M059J (cell line): ENCODE data around the gene ANO4. TPM values are rescaled to one million over a fixed set of nuclear protein-coding genes. Genes with fewer than 3 reads are reported as not detected.

Experiments used
- DNase-seq: peaks from one replicate; pipeline ENCODE4 v3.0.0-alpha.2; 2012; ENCODE audit warnings: low read depth
- total RNA-seq: library from RNA; depleted of rRNA; stranded (reverse); fragments of >200 nt; shearing (Covaris generic); gene quantifications from 2 replicates; pipeline ENCODE4 v1.2.3, GENCODE V29; 2014

The ANO4 gene
- total RNA-seq, 1 experiment from 2014 or later = 0.69 TPM

DNA sequence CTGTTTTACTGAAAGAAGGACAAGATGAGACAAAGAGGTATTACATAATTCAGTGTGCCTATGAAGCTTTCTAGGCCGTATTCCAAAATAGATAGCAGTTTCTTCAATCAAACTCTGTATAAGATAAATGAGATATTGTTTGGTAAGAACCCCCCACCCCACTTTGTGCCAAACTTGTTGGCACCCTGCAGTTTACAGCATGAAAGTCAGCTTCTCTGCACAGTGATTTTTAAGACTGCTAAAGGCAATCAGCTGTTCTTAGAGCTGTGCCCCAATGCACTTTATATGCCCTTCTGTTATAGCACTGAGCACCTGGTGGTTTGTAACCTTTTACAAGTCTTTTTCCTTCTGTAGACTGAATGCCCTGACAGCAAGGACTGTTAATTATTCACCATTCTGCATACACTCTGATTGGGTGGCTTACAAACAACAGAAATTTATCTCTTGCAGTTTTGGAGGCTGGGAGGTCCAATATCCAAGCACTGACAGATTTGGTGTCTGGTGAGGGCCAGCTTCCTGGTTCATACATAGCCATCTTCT, 76.7 kb downstream of the ANO4 start:
- no peak for DNase-seq

DNA sequence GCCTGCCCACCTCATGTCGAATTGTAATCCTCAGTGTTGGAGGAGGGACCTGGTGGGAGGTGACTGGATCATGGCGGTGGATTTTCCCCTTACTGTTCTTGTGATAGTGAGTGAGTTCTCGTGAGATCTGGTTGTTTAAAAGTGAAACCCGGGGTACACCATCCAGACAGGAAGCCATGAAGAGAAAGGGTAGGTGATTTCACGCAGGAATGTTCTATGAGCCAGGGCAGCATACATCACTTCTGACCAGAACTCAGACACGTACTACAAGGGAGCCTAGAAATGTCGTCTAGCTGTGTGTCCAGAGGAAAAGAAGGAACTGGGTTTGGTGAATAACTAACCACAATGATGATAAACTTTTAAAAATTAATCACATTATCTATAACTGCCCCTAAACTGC, 80.6 kb downstream of the ANO4 start:
- DNase-seq = no peak

DNA sequence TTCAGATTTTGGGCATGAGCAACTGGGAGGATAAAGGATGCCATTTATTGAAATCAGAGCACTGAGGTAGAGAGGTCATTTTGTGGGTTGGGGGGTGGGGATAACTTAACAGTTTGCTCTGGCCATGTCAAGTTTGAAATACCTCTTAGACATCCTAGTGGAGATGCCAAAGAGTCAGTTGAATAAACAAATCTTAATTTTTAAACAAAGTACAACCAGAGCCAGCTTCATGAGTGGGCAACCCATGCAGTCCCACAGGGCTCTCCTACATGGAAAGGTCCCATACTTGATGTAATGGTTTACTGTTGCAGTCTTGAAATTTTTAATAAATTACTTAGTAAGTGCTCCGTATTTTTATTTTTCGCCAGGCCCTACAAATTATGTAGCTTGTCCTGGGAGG, 81.2 kb downstream of the ANO4 start:
- DNase-seq = no peak

DNA sequence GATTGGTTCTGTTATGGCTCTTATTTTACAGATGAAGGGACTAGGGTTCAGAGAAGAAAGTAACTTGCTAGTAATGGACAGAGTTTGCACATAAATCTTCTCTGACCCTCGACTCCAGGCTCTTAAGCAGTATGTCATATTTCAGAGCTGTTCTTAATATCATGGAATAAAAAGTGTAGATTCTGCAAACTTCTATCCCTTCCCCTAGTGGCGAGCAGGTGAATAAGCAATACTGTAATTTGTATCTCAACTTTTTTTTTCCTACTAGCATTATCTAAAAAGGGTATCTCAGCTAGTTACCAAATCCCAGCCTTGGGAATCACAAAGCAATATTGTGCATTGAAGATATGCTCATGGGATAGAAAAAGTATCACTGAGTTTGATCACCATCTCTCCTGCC, 83.2 kb downstream of the ANO4 start:
- no peak for DNase-seq

DNA sequence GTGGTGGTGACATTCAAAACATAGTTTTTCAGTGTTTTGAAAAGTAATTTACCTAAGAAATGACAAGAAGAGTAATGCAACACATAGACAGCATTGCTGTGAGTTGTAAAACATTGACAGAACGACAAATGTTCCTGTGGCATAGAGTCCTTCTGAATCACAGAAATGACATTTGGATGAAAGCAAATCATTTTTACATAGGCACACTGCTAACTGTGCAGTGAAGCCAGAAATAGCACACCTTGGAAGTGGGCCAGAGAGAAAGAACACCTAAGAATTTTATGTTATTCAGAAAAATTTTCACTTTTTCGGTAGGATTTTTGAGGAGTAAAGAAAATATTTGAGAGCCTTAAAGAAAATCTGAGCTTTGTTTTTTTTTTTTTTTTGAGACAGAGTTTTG, 100.6 kb downstream of the ANO4 start:
- DNase-seq = no peak

DNA sequence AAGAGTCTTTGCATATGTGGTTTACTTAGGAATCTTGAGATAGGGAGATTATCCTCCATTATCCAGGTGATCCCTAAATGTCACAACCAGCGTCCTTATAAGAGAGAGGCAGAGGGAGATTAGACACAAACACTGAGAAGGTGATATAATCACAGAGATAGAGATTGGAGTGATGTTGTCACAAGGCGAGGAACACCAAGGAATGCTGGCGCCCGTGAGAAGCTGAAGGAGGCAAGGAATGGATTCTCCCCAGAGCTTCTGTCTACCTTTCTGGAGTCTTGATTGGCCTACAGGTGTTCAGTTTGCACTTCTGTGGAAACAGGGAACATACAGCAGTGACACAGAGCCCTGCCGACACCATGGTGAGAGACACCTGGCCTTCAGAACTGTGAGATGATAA, 101.6 kb downstream of the ANO4 start:
- no peak for DNase-seq

DNA sequence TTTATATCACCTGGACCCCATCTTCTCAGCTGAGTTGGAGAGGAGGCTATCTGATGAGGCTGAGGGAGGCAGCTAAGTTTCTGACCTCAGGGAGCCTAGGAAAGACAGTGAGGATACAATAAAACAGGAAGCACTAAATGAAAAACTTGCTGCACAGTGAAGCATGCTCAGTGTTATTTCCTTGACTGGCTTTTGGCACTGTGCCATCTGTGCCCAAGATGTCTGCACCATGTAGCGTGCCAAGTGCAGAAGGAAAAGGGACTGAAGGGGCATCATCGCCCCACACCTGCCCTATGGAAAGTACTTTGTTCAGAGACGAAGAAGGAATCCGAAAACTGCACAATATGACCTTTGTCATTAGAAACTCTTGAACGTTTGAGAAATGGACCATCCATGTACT, 102.7 kb downstream of the ANO4 start:
- DNase-seq = no peak

DNA sequence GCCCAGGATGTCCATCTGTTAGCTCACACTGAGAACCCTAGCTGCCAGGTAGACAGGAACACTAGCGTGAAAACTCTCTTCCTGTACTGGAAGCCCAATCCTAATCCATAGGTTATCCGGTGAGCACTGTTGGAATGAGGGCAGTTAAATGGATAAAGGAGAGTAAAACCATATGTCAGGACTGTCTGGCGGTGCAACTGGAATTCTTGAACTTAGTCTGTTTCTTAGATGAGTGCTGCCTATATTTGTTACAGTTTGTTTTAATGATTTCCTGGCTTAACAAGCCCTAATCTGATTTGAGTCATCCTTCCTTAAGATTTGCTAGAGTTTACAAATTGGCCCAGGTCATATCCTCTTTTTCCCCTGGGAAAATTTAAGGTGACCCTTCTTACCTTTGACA, 104.7 kb downstream of the ANO4 start:
- DNase-seq = no peak

DNA sequence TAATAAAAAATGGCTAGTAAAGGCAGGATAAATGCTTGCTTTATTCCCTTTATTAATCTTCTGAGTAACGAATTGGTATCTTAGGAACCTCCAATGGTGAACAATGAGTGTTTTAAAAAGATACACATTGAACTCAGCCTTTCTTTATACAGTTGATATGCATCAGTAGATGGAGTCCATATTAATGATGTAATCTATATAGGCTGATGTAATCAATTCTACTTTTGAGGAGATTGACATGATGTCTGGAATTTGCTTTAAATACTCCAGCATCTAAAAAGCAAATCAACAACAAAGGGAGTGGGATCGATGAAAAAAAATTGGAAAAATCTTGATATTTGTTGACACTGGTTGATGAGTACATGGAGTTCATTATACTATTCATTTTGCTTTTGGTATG, 106.2 kb downstream of the ANO4 start:
- no peak for DNase-seq

DNA sequence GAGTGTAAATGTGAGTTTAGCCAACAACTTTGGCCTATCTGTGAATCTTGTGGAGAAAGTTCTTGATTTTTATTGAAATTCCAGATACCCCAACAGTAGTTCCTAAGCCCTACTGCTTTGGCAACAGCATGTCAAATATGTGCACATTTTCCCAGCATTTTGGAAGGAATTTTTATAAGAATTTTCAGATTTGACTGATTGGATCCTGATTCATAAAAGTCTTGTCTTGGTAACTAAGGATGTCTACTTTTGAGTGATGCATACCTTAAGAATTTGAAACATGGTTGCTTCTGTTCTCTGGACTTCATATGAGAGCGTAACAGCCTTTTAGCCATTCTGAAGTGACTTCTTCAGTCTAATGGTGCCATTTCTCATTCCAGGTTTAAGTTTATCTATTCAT, 106.7 kb downstream of the ANO4 start:
- peak; percentile 10 for DNase-seq

DNA sequence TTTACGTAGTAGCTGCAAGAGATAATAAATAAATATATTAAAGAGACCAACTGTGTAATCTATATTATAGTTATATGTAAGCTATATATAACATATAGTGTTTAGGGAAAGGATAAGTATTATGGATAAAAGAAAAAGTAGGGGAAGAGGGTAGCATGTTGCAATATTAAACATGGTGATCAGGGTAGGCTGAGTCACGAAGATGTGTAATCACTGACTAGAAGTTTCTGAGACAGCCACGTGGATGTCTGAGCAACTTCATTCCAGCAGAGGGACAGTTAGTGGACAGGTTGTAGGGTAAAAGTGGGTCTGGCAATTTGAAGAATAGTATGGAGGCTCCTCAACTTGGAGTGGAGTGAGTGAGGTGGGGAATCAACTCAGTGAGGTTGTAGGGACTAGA, 109.7 kb downstream of the ANO4 start:
- DNase-seq = peak; percentile 8

DNA sequence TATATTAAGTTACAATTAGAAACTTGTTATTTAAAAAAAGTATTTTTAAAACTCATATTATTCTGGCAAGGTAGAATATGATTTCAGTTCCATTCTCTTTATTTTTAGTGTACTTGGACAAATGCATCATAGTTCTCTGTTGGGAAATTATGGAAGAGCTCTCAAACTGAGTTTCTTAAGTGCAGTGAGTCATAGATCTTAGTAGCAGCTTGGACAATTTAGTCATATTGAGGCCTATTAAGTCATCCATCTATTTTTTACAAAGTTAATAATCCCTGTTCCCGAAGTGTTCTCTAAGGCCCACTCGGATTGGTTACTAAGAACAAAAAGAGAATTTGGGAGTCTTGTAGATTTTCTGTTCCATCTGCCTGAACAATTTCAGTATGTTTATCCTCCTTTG, 113.9 kb downstream of the ANO4 start:
- DNase-seq = peak; percentile 25

DNA sequence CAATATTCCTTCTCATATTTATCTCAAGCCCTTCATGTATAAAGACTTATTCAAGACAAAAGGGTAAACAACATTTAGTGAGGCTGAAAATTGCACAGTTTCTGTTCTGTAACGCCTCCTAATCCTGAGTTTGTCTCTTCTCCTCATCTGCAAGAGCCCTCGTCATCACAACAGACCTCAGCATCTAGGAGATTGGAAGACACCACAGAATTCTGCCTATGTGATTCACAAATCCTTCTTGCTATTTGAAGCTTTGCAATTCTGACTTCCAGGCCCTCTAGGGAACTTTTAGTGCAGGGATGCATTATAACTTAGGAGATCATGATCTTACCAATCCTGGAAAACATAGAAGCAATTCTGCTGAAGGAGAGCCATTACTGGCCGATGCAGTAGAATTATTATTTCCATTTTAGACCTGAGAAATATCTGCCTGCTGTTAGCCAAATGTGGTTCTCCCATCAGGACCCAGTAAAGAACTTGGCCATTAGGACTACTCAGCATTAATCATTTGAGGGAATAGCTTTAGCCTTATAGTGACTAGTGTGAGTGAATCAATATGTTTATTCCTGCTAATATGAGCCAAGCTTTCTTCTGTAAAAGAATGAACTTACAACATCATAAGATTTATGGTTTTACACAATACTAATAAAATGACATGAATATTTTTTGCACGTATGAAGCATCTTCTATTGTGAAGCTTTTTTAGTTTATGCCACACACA, 119.5 kb downstream of the ANO4 start:
- DNase-seq = no peak

DNA sequence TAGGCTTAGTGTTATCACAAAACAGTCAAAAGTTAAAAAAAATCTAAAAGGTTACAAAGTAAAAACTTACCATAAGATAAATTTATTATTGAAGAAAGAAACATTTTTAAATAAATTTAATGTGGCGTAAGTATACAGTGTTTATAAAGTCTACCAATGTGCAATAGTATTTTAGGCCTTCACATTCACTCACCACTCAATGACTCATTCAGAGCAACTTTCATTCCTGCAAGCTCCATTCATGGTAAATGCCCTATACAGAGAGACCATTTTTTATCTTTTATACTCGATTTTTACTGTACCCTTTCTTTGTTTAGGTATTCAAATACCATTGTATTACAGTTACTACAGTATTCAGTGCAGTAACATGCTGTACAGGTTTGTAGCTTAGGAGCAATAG, 124.5 kb downstream of the ANO4 start:
- no peak for DNase-seq

DNA sequence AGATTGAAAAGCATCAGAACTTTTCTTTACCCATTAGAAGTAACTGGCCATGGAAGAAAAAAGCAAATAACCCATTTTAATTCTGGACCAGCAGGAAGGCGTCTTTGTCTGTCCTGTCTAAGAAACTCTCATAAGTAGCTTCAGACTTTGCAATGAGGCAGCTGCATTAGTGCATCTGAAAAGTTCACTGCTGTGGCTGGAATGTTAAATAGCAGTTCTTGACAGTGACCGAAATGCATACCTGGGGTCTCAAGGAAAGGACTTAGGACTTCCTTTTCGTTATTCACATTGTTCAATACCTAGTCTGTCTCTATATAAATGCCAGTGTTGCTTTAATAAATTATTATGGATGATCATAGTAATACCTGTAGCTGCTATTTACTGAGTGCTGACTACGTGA, 125.9 kb downstream of the ANO4 start:
- DNase-seq = no peak

DNA sequence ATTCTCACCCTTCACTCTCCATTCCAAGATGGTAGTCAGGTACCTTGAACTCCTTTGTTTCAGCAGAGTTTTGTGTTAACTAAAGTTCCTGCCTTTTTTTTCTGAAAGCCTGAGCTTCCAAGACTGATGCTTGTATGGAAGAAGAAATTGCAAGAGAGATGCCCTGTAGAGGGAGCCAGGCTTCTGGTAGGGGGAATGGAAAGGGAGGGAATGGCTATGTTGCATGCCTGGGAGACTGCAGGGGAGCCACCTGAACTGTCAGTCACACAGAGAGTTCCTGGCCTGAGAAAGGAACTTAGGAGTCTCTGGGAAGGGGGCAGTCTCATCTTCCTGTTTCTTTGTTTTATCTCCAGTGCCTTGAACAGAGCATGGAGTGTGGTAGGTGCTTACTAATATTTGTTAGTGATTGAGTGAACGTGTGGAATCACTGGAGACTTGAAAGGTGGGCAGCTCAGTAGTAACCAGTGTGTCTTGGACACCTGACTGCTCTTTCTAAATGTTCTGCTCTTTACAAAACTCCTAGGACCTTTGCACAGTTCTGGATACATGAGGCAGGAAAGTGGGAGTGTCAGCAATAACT, 132.2 kb downstream of the ANO4 start:
- DNase-seq = peak; percentile 63

DNA sequence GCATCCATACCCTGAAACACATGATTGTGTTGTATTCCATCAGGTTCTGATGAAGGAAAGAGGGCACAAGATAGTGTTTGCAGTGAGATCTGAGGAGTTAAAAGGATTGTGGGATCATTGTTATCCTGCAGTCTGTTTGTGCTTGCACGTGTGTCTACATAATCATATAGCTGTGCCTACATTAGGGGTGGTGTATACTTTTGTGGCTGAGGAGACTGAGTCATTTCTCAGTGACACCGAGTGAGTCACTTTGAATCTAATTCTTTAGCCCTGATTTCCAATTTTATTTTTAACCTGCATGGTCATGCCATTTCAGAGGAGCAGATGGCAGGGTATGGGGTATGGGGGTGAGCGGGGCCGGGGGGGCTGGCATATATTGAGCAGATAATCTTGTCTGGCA, 133.2 kb downstream of the ANO4 start:
- peak; percentile 76 for DNase-seq

DNA sequence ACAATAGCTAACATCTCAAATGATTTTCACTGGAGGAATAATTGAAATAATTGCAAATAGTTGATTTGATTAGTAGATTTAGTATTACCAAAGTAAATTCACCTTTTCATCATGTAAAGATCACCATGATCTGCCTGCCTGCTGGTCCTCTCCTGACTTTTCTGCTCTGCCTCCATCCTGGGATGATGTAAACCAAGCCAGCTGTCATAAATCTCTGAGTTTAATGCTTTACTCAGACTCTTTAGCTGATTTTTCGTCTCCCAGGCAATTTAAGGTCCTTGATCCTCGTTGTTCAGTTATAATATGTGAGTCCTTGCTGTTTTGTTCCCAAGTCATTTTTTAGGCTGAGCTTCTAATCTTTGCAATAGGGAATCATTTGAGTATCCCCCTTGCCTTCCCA, 138.0 kb downstream of the ANO4 start:
- DNase-seq = no peak

DNA sequence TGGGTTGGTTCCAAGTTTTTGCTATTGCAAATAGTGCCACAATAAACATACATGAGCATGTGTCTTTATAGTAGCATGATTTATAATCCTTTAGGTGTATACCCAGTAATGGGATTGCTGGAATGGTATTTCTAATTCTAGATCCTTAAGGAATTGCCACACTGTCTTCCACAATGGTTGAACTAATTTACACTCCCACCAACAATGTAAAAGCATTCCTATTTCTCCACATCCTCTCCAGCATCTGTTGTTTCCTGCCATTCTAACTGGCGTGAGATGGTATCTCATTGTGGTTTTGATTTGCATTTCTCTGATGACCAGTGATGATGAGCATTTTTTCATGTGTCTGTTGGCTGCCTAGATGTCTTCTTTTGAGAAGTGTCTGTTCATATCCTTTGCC, 139.0 kb downstream of the ANO4 start:
- peak; percentile 34 for DNase-seq

DNA sequence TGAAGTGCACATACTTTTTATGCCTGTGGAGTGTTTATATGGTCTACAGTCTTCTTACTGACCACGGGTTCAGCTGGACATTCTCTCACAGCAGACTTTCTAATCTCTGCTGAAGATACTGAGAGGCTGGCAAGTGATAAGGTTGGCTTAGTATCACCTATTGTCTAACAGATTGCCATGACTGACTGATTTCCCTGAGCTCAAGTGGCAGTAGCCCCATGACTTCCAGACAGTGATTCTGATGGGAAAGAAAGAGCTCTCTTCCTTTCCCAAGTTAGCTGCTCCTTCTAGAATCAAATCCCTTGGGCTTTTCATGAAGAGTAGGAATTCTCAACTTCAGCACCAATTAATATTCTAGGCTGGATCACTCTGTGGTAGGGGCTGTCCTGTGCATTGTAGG, 141.4 kb downstream of the ANO4 start:
- DNase-seq = no peak

DNA sequence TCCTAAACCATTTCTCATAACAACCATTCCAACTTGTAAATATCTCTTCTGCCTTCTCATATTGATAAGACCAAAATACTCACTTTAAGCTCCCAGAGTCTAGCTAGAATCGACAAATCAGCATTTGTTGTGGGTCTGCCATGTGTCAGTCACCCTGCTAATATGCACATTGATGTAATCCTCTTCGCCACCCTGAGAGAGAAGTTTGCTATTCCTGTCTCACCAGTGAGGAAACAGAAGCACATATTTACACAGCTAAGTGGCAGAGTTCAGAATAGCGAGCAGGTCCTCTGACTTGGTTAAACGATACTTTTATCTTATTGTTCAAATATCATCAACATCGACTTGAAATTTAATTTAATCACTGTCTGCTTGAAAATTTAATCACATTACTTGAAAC, 142.1 kb downstream of the ANO4 start:
- DNase-seq = no peak

DNA sequence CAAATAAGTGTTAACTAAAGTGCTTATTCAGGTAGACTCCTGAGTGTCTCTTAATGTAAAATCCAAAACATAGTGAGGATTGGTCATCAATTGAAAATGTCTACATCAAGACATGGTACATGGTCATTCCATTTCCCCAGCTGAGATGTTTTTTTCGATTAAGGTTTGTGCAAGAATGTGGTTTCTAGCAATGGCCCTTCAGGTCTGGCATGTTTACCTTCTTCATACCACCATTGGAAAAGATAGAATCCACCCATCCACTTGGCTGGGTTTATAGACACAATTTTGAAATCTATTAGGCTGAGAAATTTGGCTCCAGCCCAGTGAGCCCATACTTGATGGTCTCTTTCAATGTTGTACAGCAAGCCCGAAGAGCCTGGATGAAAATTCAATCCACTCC, 145.9 kb downstream of the ANO4 start:
- no peak for DNase-seq

DNA sequence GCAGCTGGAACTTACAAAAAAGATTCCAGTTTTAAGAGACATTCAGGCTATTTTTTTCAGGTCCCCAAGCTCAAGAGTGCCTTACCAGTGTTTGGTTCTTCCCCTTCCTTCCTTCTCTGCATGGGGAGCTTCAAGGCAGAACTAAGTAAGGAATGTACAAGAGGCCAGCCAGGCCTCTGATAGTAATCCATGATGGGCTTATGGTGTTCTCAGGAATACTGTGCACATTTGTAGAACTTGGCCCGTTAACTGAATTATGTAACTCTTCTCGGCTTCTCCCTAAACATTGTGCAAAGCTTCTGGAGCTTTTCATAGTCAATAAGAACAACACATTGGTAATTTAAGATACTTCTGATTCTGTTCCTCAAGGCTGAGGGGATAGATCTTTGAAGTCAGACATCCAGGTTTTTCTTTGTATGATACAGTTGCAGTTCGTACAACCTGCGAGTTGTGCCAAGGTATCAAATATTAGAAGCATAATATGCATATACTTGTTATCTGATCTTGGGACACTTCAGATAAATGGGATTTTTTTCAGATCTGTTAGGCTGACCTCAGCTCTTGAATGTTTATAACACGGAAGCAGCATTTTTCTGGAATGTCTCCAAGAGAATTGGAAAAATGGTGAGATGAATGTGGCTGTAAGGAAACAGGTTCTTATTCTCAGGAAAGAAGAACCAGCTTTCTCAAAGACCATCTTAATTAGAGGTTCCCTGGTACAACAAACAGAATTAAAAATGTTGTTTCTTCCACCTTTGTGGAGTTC, 148.6 kb downstream of the ANO4 start:
- no peak for DNase-seq
